Measurements from ENCODE around the gene CDH3.
A peak's percentile ranks its signal among the peaks of the same experiment; 100 is the strongest.

Gene CDH3

GRCh38 chr16:68652659-68653058, 7.5 kb downstream of the CDH3 start:
- DNase-seq, result no peak

- no peak for DNase-seq
Observed at GRCh38 chr16:68655806-68656205, 10.7 kb downstream of the CDH3 start.

- no peak for DNase-seq
Observed at GRCh38 chr16:68656751-68657150, 11.6 kb downstream of the CDH3 start.

GRCh38 chr16:68658341-68658973, 13.3 kb downstream of the CDH3 start:
- DNase-seq, result no peak

GRCh38 chr16:68658974-68659360, 13.9 kb downstream of the CDH3 start:
- DNase-seq, result no peak

- DNase-seq, result no peak
Observed at GRCh38 chr16:68659412-68660358, 14.6 kb downstream of the CDH3 start.

- no peak for DNase-seq
Observed at GRCh38 chr16:68660359-68660795, 15.3 kb downstream of the CDH3 start.

- DNase-seq, result no peak
Observed at GRCh38 chr16:68662035-68662434, 16.9 kb downstream of the CDH3 start.

- DNase-seq, result no peak
Observed at GRCh38 chr16:68664297-68664696, 19.2 kb downstream of the CDH3 start.

GRCh38 chr16:68665501-68665900, 20.4 kb downstream of the CDH3 start:
- no peak for DNase-seq

- DNase-seq, result no peak
Observed at GRCh38 chr16:68668266-68668665, 23.2 kb downstream of the CDH3 start.

- no peak for DNase-seq
Observed at GRCh38 chr16:68676113-68676860, 31.2 kb downstream of the CDH3 start.

- no peak for DNase-seq
Observed at GRCh38 chr16:68681038-68681437, 35.9 kb downstream of the CDH3 start.

- no peak for DNase-seq
Observed at GRCh38 chr16:68685685-68686478, 40.8 kb downstream of the CDH3 start.

GRCh38 chr16:68686905-68687304, 41.8 kb downstream of the CDH3 start:
- no peak for DNase-seq

GRCh38 chr16:68689921-68690320, 44.8 kb downstream of the CDH3 start:
- no peak for DNase-seq

- no peak for DNase-seq
Observed at GRCh38 chr16:68695575-68695974, 50.5 kb downstream of the CDH3 start.

GRCh38 chr16:68696514-68696913, 51.4 kb downstream of the CDH3 start:
- no peak for DNase-seq

GRCh38 chr16:68698091-68698490, 53.0 kb downstream of the CDH3 start:
- DNase-seq, result no peak

GRCh38 chr16:68700120-68700519, 55.0 kb downstream of the CDH3 start:
- DNase-seq, result no peak

- DNase-seq, result no peak
Observed at GRCh38 chr16:68700831-68701230, 55.7 kb downstream of the CDH3 start.

- DNase-seq, result peak in 5 of 6 experiments; percentile 2 to 33 (median 12)
Observed at GRCh38 chr16:68704232-68704867, 59.2 kb downstream of the CDH3 start.

Measured in stimulated activated naive CD4-positive, alpha-beta T cell (primary cell).